HG03469 (cell line): ENCODE data around the gene MAP2K7.
"Not testable (repeated sequence)": the region's sequence is repeated elsewhere in the genome, so short reads cannot be mapped to it uniquely, and the experiment has no call there.

Experiments
- ATAC-seq: cut with Tn5 transposase; IDR thresholded peaks from one replicate; pipeline ENCODE4 v1.9.1; 2021; ENCODE audit warnings: mild to moderate bottlenecking, moderate library complexity, moderate number of reproducible peaks; ENCODE audit not compliant: unreplicated experiment

The MAP2K7 gene

GRCh38 chr19:7903244-7904073 is at the start of gene MAP2K7:
Gene MAP2K7, plus strand, starts transcription at chr19:7903877. Its CDS starts 68 bp downstream, at chr19:7903945.
- ATAC-seq, result peak; percentile 76

DNA sequence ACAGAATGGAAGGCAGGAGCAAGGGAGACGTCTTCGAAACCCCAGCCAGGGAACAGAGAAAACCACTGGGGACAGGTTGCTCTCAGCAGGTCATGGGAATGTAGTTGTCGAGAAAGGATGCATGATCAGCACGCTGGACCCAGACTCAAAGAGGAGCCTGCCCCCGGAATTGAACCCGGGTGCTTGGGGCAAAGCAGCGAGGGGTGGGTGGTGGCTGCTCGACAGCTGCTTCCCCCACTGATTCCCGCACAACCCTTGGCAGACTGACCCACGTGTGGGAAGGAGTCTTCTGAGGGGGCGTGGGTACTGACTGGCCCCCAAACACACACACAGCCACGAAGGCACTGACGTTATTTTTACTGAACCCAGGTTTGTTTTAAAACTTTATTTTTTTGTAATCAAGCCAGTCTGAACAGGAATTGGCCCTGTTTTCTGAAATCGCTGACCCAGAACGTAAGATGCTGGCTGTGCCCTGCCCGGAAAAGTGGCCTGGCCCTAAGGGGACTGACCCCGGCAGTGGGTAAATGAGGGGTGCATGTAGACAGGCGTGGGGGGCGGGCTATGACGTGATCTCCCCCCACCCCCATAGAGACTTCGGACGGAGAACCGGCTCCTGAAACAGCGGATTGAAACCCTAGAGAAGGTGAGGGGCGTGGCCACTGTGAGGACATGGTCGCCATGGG is 48.1 kb upstream of the MAP2K7 start:
- no peak for ATAC-seq

- ATAC-seq, result no peak
These were observed 47.5 kb upstream of the MAP2K7 start for GRCh38 chr19:7856109-7856591.

GRCh38 chr19:7856679-7857663 is 46.7 kb upstream of the MAP2K7 start:
- ATAC-seq, result no peak

DNA sequence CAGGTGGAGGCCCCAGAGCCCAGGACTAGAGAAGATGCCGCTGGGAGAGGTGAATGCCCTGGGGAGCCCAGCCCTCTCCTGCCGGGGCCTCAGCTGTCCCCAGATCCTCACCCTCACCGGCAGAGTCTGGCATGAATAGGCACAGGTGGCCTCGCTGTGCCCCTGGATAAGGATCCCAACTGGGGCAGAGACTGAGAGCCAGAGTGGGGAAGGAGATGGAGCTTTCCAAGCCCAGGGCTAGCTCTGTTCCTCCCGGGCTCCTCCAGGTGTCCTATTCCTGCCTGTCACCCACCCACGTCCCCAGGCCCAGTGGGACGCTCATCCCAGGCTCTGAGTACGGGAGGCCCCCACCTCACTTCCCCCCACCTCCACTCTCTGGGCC is 46.0 kb upstream of the MAP2K7 start:
- no peak for ATAC-seq

GRCh38 chr19:7858109-7858770 is 45.4 kb upstream of the MAP2K7 start:
- no peak for ATAC-seq

DNA sequence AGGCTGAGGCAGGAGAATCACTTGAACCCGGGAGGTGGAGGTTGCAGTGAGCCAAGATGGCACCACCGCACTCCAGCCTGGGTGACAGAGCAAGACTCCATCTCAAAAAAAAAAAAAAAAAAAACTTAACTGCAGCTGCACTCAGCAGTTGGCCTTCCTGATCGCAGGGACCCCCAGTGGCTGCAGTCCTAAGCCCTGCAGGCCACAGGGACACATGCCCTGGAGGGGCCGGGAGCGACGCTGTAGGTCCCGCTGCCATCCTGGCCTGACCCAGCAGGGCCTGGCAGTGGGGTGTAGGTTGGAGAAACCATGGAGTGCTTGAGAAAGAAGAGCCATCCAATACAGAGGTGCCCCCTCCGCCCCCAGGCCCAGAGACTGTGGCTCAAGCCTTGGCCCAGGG is 44.6 kb upstream of the MAP2K7 start:
- not testable (repeated sequence) for ATAC-seq

DNA sequence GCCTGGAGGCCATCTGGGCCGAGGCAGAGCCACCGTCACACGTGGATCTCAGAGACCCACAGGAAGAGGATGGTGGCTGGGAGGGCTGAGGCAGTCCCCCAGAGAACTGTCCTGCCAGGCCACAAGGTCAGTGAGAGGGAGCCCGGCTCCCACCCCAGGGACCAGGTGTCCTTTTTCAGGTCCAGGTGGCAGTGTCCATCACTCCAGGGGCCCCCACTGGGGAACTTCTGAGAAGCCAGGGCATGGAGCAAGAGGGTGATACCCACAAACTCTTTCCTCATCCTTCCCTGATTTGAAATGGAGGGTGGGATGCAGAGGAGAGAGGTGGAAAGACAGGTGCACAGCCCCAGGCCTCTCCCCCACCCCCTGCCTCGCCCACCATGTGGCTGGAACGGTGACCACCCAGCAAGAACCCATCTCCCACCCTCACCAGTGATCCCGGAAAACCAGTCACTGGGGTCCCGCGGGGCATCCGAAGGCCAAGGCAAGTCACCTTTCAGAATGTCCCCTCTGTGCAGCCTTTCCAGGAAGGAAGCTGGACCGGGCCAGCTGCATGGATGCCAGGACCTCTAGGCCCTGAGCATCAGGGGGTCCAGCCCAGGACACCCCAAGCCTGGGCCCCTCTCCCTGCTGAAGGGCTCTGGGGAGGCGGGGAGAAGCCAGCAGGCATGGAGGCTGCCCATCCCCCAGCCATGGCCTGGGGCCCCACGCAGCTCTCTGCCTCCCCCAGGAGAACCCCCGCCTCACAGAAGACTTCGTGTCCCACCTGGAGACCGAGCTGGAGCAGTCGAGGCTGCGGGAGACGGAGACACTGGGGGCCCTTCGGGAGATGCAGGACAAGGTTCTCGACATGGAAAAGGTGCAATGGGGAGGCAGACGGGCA is 43.6 kb upstream of the MAP2K7 start:
- ATAC-seq, result no peak

DNA sequence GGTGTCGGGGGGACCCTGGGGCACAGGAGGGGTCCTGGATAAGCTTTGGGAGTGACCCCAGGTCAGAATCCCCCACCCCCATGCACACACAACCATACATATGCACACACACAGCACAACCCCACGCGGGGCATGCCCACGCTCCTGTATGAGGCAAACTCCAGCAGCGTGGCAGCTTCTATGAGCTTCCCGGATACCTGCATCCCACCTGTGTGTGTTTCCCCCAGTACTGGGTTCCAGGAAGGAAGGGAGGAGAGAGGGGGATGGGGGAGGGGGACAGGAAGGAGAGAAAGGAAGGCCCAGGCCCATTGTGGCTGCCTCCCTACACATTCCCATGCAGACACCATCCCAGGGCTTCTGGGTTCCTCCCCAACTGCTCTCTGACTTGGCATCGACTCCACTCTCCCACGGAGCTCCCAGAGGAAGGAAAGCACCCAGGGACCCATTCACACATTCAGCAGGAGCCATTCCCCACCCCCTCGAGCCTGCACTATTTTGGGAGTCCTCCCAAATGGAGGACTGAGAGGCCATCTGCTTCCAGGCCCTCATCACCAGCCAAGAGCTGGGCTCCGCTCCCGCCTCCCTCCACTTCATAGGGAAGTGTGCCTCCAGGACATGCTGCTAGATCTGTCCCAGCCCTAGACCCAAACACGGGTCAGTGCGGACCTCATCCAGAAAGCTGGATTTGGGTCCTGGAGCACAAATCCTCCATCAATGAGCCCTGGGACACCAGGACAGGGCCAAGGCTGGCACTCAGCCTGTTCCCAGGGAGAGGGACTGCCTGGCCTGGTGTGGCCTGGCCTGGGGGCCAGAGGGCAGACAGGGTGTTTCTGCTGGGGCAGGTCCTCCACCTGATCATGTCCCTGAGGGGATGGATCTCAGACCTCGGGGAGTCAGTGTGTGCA is 42.7 kb upstream of the MAP2K7 start:
- no peak for ATAC-seq

DNA sequence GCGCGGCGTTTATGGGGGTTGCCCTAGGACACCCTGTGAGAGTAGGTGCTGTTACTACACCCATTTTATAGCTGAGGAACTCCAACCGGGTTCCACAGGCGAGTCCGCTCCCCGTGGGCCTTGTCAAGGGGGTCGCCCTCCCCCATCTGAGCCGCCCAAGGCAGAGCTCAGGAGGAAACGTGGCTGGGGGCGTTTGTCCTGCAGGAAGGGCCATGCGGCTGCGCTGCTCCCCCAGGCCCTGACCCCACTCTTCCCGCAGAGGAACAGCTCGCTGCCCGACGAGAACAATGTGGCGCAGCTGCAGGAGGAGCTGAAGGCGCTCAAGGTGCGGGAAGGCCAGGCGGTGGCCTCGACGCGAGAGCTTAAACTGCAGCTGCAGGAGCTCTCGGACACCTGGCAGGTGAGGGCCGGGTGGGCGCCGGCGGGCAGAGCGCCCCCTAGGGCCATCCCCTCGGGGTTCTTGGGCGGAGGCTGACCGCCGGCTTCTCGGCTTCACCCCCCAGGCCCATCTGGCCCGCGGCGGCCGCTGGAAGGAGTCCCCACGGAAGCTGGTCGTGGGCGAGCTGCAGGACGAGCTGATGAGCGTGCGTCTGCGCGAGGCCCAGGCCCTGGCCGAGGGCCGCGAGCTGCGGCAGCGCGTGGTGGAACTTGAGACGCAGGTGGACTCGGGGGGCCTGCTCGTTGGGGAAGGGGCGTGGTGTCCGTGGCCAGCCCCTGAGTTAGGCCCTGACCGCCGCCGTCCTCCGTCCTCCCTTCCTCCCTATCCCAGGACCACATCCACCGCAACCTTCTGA is 41.9 kb upstream of the MAP2K7 start:
- no peak for ATAC-seq

DNA sequence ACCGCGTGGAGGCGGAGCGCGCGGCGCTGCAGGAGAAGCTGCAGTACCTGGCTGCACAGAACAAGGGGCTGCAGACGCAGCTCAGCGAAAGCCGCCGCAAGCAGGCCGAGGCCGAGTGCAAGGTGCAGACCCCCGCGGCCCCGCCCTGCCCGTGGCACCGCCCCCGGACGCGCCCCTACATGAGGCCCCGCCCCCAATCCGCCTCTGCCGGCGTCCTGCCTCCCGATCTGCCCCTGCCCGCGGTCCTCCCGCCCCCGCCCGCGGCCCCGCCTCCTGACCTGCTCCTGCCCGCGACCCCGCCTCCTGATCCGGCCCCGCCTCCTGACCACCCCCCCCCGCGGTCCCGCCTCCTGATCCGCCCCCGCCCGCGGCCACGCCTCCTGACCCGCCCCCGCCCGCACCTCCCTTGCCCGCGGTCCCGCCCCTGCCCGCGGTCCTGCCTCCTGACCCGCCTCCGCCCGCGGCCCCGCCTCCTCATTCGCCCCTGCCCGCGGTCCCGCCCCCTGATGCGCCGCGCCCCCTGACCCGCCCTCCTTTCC is 41.2 kb upstream of the MAP2K7 start:
- ATAC-seq, result no peak

GRCh38 chr19:7863157-7863970 is 40.3 kb upstream of the MAP2K7 start:
- ATAC-seq, result no peak

DNA sequence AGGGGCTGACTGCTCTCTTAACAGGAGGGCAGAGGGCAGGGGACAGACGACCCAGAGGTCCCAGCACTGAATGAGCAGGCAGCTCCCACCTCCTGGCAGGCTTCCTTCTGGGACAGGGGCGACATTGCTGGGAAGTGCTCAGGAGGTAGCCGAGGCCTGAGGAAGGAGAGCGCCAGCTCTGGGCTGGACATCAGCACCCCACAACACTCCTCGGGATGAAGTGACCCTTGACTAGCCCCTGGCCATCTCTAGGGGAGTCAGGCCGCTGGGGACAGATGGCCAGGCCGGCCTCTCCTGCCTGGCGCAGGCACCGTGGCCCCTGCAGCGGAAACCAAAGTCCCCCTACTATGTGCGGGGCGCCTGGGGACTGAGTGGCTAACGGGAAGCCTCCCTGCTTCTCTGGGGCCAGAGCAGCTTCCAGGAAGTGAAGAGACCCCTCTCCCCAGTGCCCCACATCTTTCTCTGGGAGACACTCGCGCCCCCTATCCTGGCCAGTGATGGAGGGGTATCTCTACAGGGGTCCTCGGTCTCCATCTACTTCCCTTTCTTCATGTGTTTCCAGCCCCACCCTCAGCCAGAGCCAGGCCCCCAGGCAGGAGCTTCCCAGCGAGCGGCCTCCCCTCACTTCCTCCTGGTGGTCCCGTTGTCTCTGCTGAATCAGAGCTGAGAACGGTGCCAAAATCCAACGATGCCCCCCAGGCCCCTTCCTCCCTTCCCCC is 39.5 kb upstream of the MAP2K7 start:
- ATAC-seq, result no peak

DNA sequence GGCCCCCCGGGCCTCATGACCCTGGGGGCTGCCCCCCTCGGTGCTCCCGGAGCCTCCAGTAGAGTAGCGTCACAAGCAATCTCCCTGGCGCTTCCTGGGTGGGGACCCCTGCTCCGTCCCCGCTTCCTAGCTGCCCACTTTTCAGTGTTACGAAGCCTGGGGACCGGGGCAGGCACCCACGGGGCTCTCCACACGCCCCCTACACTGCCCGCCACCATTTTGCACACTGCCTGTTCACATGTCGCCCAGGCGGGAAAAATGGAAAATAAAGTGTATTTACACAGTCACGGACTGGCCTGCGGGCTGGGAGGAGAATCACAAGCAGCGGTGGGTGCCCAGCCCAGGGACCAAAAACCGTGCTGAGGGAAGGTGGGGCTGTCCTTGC is 39.0 kb upstream of the MAP2K7 start:
- no peak for ATAC-seq

GRCh38 chr19:7865262-7865911 is 38.3 kb upstream of the MAP2K7 start:
- no peak for ATAC-seq
